GM12874 (cell line): ENCODE results near the gene TENM3.

Experiments used
- CTCF ChIP-seq: IDR thresholded peaks from 2 replicates; pipeline ENCODE4 v1.5.1; 2011; ENCODE audit warnings: low read depth, mild to moderate bottlenecking, control low read depth, low read length, moderate library complexity; ENCODE audit not compliant: insufficient read depth

Gene TENM3

GRCh38 chr4:182770259-182770995, 527.2 kb downstream of the TENM3 start:
- TF ChIP-seq CTCF = no peak

GRCh38 chr4:182770996-182771514, 527.9 kb downstream of the TENM3 start:
- TF ChIP-seq CTCF = no peak

GRCh38 chr4:182775075-182775474, 531.9 kb downstream of the TENM3 start:
- no peak for TF ChIP-seq CTCF

GRCh38 chr4:182776376-182777105, 533.3 kb downstream of the TENM3 start:
- no peak for TF ChIP-seq CTCF

GRCh38 chr4:182778222-182778982, 535.2 kb downstream of the TENM3 start:
- no peak for TF ChIP-seq CTCF

GRCh38 chr4:182786991-182787390, 543.8 kb downstream of the TENM3 start:
- TF ChIP-seq CTCF = no peak

GRCh38 chr4:182788201-182788600, 545.0 kb downstream of the TENM3 start:
- no peak for TF ChIP-seq CTCF
